ENCODE data around the gene HPX.

The HPX gene

GRCh38 chr11:6457581-6458320 is 17.0 kb upstream of the HPX start:
- Histone ChIP-seq H3K4me3 (replicated peaks; ENCODE audit: insufficient read depth, low read length) (no peak overlapping the region), H3K27ac (replicated peaks) (no peak overlapping the region), H3K27me3 (ENCODE audit: insufficient read depth, poor library complexity, severe bottlenecking) (peaks cover 2% of the 10 kb centered on the region)
- no peak for DNase-seq (ENCODE audit: low read depth in 1 of 2, low spot score in 1 of 2)
- TF ChIP-seq CTCF (IDR thresholded peaks at IDR 0.05; ENCODE audit: insufficient read depth, low read length): no peak
- TF ChIP-seq REST (IDR thresholded peaks at IDR 0.05; ENCODE audit: insufficient replicate concordance, low read depth): no peak
- no peak for TF ChIP-seq GABPA (IDR thresholded peaks at IDR 0.05; ENCODE audit: low read depth)
- no peak for TF ChIP-seq POLR2AphosphoS5 (IDR thresholded peaks at IDR 0.05; ENCODE audit: low read depth)
- TF ChIP-seq SPI1 (IDR thresholded peaks at IDR 0.05; ENCODE audit: borderline replicate concordance, low read depth): no peak

- H3K4me3 ChIP-seq (replicated peaks; ENCODE audit: insufficient read depth, low read length): no peak overlapping the region
- H3K27ac ChIP-seq (replicated peaks): no peak overlapping the region
- TF ChIP-seq REST (IDR thresholded peaks at IDR 0.05; ENCODE audit: insufficient replicate concordance, low read depth) (no peak), GABPA (IDR thresholded peaks at IDR 0.05; ENCODE audit: low read depth) (no peak), POLR2AphosphoS5 (IDR thresholded peaks at IDR 0.05; ENCODE audit: low read depth) (no peak), CTCF (IDR thresholded peaks at IDR 0.05; ENCODE audit: insufficient read depth, low read length) (no peak), SPI1 (IDR thresholded peaks at IDR 0.05; ENCODE audit: borderline replicate concordance, low read depth) (no peak)
- no peaks in the 10 kb centered on the region for H3K27me3 ChIP-seq (ENCODE audit: insufficient read depth, poor library complexity, severe bottlenecking)
- DNase-seq (ENCODE audit: low read depth in 1 of 2, low spot score in 1 of 2): no peak
Observed at GRCh38 chr11:6456361-6457073, 15.7 kb upstream of the HPX start.

GRCh38 chr11:6455070-6455469 is 14.3 kb upstream of the HPX start:
- DNase-seq (ENCODE audit: low read depth in 1 of 2, low spot score in 1 of 2): no peak
- TF ChIP-seq CTCF (IDR thresholded peaks at IDR 0.05; ENCODE audit: insufficient read depth, low read length): no peak
- no peak for TF ChIP-seq SPI1 (IDR thresholded peaks at IDR 0.05; ENCODE audit: borderline replicate concordance, low read depth)
- TF ChIP-seq POLR2AphosphoS5 (IDR thresholded peaks at IDR 0.05; ENCODE audit: low read depth): no peak
- no peak for TF ChIP-seq GABPA (IDR thresholded peaks at IDR 0.05; ENCODE audit: low read depth)

More at GRCh38 chr11:6455070-6455469, 14.3 kb upstream of the HPX start:
- Histone ChIP-seq H3K27ac (replicated peaks) (no peak overlapping the region), H3K27me3 (ENCODE audit: insufficient read depth, poor library complexity, severe bottlenecking) (no peaks in the 10 kb centered on the region), H3K4me3 (replicated peaks; ENCODE audit: insufficient read depth, low read length) (no peak overlapping the region)
